ENCODE measurements around the gene PICK1.
"Not testable (repeated sequence)": the region's sequence is repeated elsewhere in the genome, so short reads cannot be mapped to it uniquely, and the experiment has no call there.

Gene PICK1

GRCh38 chr22:38117556-38117955 is 60.4 kb downstream of the PICK1 start:
- DNase-seq (ENCODE audit: low spot score), result not testable (repeated sequence)

GRCh38 chr22:38118182-38118581 is 61.0 kb downstream of the PICK1 start:
- no peak for DNase-seq (ENCODE audit: low spot score)

GRCh38 chr22:38118747-38119146 is 61.5 kb downstream of the PICK1 start:
- DNase-seq (ENCODE audit: low spot score), result not testable (repeated sequence)

GRCh38 chr22:38120359-38121110 is 63.3 kb downstream of the PICK1 start:
- no peak for DNase-seq (ENCODE audit: low spot score)

- DNase-seq (ENCODE audit: low spot score), result no peak
Observed at GRCh38 chr22:38122616-38123015, 65.4 kb downstream of the PICK1 start.

- no peak for DNase-seq (ENCODE audit: low spot score)
Observed at GRCh38 chr22:38124236-38124974, 67.2 kb downstream of the PICK1 start.

- no peak for DNase-seq (ENCODE audit: low spot score)
Observed at GRCh38 chr22:38125038-38125610, 67.9 kb downstream of the PICK1 start.

Measured in COLO829 (cell line).